Fibroblast of lung (primary cell): ENCODE results near the gene SCP2.

Source experiments
- CTCF ChIP-seq, 2 donors: IDR thresholded peaks in 1 of 2; conservative IDR thresholded peaks in 1 of 2; 1 replicate in 1 of 2; 2 replicates in 1 of 2; pipeline ENCODE4 v1.5.1; 2011 to 2012; ENCODE audit warnings: low read length in 2 of 2, control low read depth in 1 of 2, inconsistent platforms in 1 of 2, low read depth in 1 of 2, mild to moderate bottlenecking in 1 of 2
- EZH2 ChIP-seq: IDR thresholded peaks from 2 replicates; pipeline ENCODE4 v1.5.1; 2012; ENCODE audit warnings: low read length, control low read depth, mild to moderate bottlenecking; ENCODE audit errors: missing control alignments

GRCh38 chr1:52944566-52944965 is 17.5 kb downstream of the SCP2 start:
- TF ChIP-seq CTCF (conservative IDR thresholded peaks at IDR 0.05 in 1 of 2, IDR thresholded peaks at IDR 0.05 in 1 of 2; ENCODE audit: low read depth in 1 of 2, low read length in 2 of 2) (no peak), EZH2 (no peak)
